GM12878 (cell line): ENCODE results near the gene IGF2R.

Source experiments
- MYC ChIP-seq: IDR thresholded peaks from 2 replicates; pipeline ENCODE4 v1.6.1; 2011; ENCODE audit warnings: mild to moderate bottlenecking, low read length, moderate library complexity, inconsistent platforms; ENCODE audit not compliant: insufficient read depth, insufficient replicate concordance, insufficient read length, severe bottlenecking
- POLR2A ChIP-seq: IDR thresholded peaks from 2 replicates; pipeline ENCODE4 v1.6.1; 2011; ENCODE audit warnings: low read depth, mild to moderate bottlenecking, low read length
- RFX5 ChIP-seq: IDR thresholded peaks from 2 replicates; pipeline ENCODE4 v1.6.1; 2011; ENCODE audit warnings: low read depth, low read length, improper control_type of control experiment
- SIN3A ChIP-seq: IDR thresholded peaks from 2 replicates; pipeline ENCODE4 v1.6.1; 2012; ENCODE audit warnings: low read depth, low read length, improper control_type of control experiment
- SMC3 ChIP-seq: IDR thresholded peaks from 2 replicates; pipeline ENCODE4 v1.6.1; 2011; ENCODE audit warnings: low read length, improper control_type of control experiment, borderline replicate concordance
- TF ChIP-seq, protein P1 (sequence below), 3 experiments: IDR thresholded peaks in 2 of 3; conservative IDR thresholded peaks in 1 of 3; 2 replicates each; pipeline ENCODE4 v1.5.1; 2011; ENCODE audit warnings: low read depth in 3 of 3, low read length in 3 of 3, mild to moderate bottlenecking in 3 of 3, control low read depth in 2 of 3, moderate library complexity in 2 of 3, inconsistent platforms in 1 of 3, mixed read lengths in 1 of 3; ENCODE audit not compliant: control insufficient read depth in 2 of 3, insufficient read depth in 1 of 3; ENCODE audit errors: extremely low read depth in 1 of 3

GRCh38 chr6:160081398-160081797 lies 112.5 kb downstream of the IGF2R start:
- TF ChIP-seq, protein P1, sequence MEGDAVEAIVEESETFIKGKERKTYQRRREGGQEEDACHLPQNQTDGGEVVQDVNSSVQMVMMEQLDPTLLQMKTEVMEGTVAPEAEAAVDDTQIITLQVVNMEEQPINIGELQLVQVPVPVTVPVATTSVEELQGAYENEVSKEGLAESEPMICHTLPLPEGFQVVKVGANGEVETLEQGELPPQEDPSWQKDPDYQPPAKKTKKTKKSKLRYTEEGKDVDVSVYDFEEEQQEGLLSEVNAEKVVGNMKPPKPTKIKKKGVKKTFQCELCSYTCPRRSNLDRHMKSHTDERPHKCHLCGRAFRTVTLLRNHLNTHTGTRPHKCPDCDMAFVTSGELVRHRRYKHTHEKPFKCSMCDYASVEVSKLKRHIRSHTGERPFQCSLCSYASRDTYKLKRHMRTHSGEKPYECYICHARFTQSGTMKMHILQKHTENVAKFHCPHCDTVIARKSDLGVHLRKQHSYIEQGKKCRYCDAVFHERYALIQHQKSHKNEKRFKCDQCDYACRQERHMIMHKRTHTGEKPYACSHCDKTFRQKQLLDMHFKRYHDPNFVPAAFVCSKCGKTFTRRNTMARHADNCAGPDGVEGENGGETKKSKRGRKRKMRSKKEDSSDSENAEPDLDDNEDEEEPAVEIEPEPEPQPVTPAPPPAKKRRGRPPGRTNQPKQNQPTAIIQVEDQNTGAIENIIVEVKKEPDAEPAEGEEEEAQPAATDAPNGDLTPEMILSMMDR (IDR thresholded peaks at IDR 0.05 in 2 of 3, conservative IDR thresholded peaks at IDR 0.05 in 1 of 3; ENCODE audit: control insufficient read depth in 2 of 3, extremely low read depth in 1 of 3, insufficient read depth in 1 of 3, low read depth in 3 of 3, low read length in 3 of 3), result no peak
- TF ChIP-seq SMC3 (no peak), MYC (no peak), SIN3A (no peak), POLR2A (no peak), RFX5 (no peak)
